ENCODE measurements around the gene WDR72.

The WDR72 gene

GRCh38 chr15:53566912-53567311, 192.6 kb downstream of the WDR72 start:
- no peak for TF ChIP-seq CTCF (IDR thresholded peaks at IDR 0.05; ENCODE audit: extremely low read depth, missing control alignments)
- DNase-seq (ENCODE audit: low spot score), result no peak

- TF ChIP-seq CTCF (IDR thresholded peaks at IDR 0.05; ENCODE audit: extremely low read depth, missing control alignments), result no peak
- DNase-seq (ENCODE audit: low spot score), result no peak
Observed at GRCh38 chr15:53565721-53566120, 193.7 kb downstream of the WDR72 start.

- DNase-seq (ENCODE audit: low spot score), result no peak
- TF ChIP-seq CTCF (IDR thresholded peaks at IDR 0.05; ENCODE audit: extremely low read depth, missing control alignments), result no peak
Observed at GRCh38 chr15:53564647-53565046, 194.8 kb downstream of the WDR72 start.

- no peak for DNase-seq (ENCODE audit: low spot score)
- TF ChIP-seq CTCF (IDR thresholded peaks at IDR 0.05; ENCODE audit: extremely low read depth, missing control alignments), result no peak
Observed at GRCh38 chr15:53563627-53564026, 195.8 kb downstream of the WDR72 start.

GRCh38 chr15:53559364-53560277, 199.8 kb downstream of the WDR72 start:
- no peak for DNase-seq (ENCODE audit: low spot score)
- no peak for TF ChIP-seq CTCF (IDR thresholded peaks at IDR 0.05; ENCODE audit: extremely low read depth, missing control alignments)

- no peak for TF ChIP-seq CTCF (IDR thresholded peaks at IDR 0.05; ENCODE audit: extremely low read depth, missing control alignments)
- DNase-seq (ENCODE audit: low spot score), result no peak
Observed at GRCh38 chr15:53558384-53558783, 201.1 kb downstream of the WDR72 start.

- no peak for DNase-seq (ENCODE audit: low spot score)
- TF ChIP-seq CTCF (IDR thresholded peaks at IDR 0.05; ENCODE audit: extremely low read depth, missing control alignments), result no peak
Observed at GRCh38 chr15:53555226-53555625, 204.2 kb downstream of the WDR72 start.

Measured in GM20000 (cell line).